ENCODE results near the gene IGF2R.
"Not testable (repeated sequence)": the region's sequence is repeated elsewhere in the genome, so short reads cannot be mapped to it uniquely, and the experiment has no call there.

- TF ChIP-seq CTCF (IDR thresholded peaks at IDR 0.05; ENCODE audit: low read depth, low read length, poor library complexity, severe bottlenecking); EZH2phosphoT487 (IDR thresholded peaks at IDR 0.05; ENCODE audit: borderline replicate concordance, low read length): not testable (repeated sequence)
Observed at GRCh38 chr6:159967621-159968020, 1.3 kb upstream of the IGF2R start.
